ENCODE measurements around the gene USP7. TPM values are rescaled to one million over a fixed set of nuclear protein-coding genes. Genes with fewer than 3 reads are reported as not detected.

Gene USP7
- total RNA-seq, 1 experiment from 2014 or later = 125 TPM

DNA sequence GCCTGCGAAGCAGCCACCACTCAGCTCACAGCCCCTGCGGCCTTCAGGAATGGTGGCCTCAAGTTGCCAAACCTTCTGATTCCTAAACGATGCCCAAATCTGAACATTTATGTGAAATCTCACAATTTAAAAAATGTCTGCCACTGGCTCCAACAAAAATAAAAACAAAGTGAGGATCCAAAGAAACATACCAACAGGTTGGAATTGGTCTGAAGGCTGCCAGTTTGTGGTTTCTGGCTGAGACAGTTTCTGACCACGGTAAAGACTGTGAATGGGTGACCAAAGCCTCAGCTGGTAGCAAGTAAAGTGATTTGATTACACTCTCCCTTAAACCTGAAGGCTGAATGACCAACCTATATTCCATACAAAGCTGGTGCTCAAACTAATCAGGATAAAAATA lies 56.6 kb downstream of the USP7 start:
- H3K27me3 ChIP-seq (ENCODE audit: control insufficient read depth, insufficient read depth, low read length) = no peaks in the 10 kb centered on the region
- intact Hi-C loops (cut with micrococcal nuclease; ENCODE audit: unreplicated experiment) (no loop called here), in situ Hi-C loops (cut with HindIII; ENCODE audit: low pct_unique_long_range_greater_than_20kb, low sequenced_read_pairs) (no loop called here)
- DNase-seq (ENCODE audit: low read depth, low spot score) (no peak), ATAC-seq (no peak)
- no peak overlapping the region for H3K4me3 ChIP-seq (ENCODE audit: low read depth in 2 of 2, low read length in 2 of 2)
- no peak for TF ChIP-seq CTCF (IDR thresholded peaks at IDR 0.05)
- TF ChIP-seq SIN3A (IDR thresholded peaks at IDR 0.05; ENCODE audit: borderline replicate concordance, insufficient read depth, low read depth, low read length) = no peak
- POLR2A ChIA-PET = no interaction called here
- H3K27ac ChIP-seq (ENCODE audit: low read length) = no peak overlapping the region
- no peaks in the 10 kb centered on the region for H3K9me3 ChIP-seq (ENCODE audit: control insufficient read depth, insufficient read depth, low read depth, low read length)
- H3K36me3 ChIP-seq (ENCODE audit: control insufficient read depth, insufficient read depth, low read length) = peaks cover 30% of the 10 kb centered on the region
- no peaks in the 10 kb centered on the region for H3K4me1 ChIP-seq (ENCODE audit: control insufficient read depth, insufficient read depth, low read length)
- BruUV-seq (replicated peaks) = no TSS peak
- CTCF ChIA-PET = no interaction called here

GRCh38 chr16:8905795-8906591 lies 57.7 kb downstream of the USP7 start:
- Histone ChIP-seq H3K27ac (ENCODE audit: low read length) (no peak overlapping the region), H3K4me3 (ENCODE audit: low read depth in 2 of 2, low read length in 2 of 2) (no peak overlapping the region), H3K36me3 (ENCODE audit: control insufficient read depth, insufficient read depth, low read length) (peaks cover 39% of the 10 kb centered on the region), H3K9me3 (ENCODE audit: control insufficient read depth, insufficient read depth, low read depth, low read length) (no peaks in the 10 kb centered on the region), H3K27me3 (ENCODE audit: control insufficient read depth, insufficient read depth, low read length) (no peaks in the 10 kb centered on the region), H3K4me1 (ENCODE audit: control insufficient read depth, insufficient read depth, low read length) (no peaks in the 10 kb centered on the region)
- TF ChIP-seq TCF7L2 (IDR thresholded peaks at IDR 0.05; ENCODE audit: low read depth, low read length) (no peak), CTCF (IDR thresholded peaks at IDR 0.05) (peak; percentile 48)
- in situ Hi-C loops (cut with HindIII; ENCODE audit: low pct_unique_long_range_greater_than_20kb, low sequenced_read_pairs) (no loop called here), intact Hi-C loops (cut with micrococcal nuclease; ENCODE audit: unreplicated experiment) (loop anchor here (2.0 kb wide), 1 partner anchor 103 kb away; no protein-coding TSS in a partner anchor)
- no TSS peak for BruUV-seq (replicated peaks)
- DNase-seq (ENCODE audit: low read depth, low spot score) (no peak), ATAC-seq (peak; percentile 62; the same call in 1 of the 2 replicates)
- POLR2A ChIA-PET = no interaction called here
- CTCF ChIA-PET = interaction anchor here (0.6 to 1.2 kb wide), 2 partner anchors 103 to 1832 kb away, joined by 3 to 6 read pairs; no protein-coding TSS in a partner anchor

GRCh38 chr16:8905168-8905762 lies 58.4 kb downstream of the USP7 start:
- H3K4me1 ChIP-seq (ENCODE audit: control insufficient read depth, insufficient read depth, low read length) = no peaks in the 10 kb centered on the region
- H3K36me3 ChIP-seq (ENCODE audit: control insufficient read depth, insufficient read depth, low read length) = peaks cover 42% of the 10 kb centered on the region
- ATAC-seq = peak; percentile 89
- in situ Hi-C loops (cut with HindIII; ENCODE audit: low pct_unique_long_range_greater_than_20kb, low sequenced_read_pairs) (no loop called here), intact Hi-C loops (cut with micrococcal nuclease; ENCODE audit: unreplicated experiment) (loop anchor here (2.0 kb wide), 1 partner anchor 104 kb away; no protein-coding TSS in a partner anchor)
- ChIA-PET POLR2A (no interaction called here), CTCF (interaction anchor here (1.2 kb wide), 1 partner anchor 103 kb away, joined by 6 read pairs; no protein-coding TSS in a partner anchor)
- H3K27ac ChIP-seq (ENCODE audit: low read length) = no peak overlapping the region
- no peaks in the 10 kb centered on the region for H3K27me3 ChIP-seq (ENCODE audit: control insufficient read depth, insufficient read depth, low read length)
- TF ChIP-seq SIN3A (IDR thresholded peaks at IDR 0.05; ENCODE audit: borderline replicate concordance, insufficient read depth, low read depth, low read length) (no peak), POLR2AphosphoS5 (IDR thresholded peaks at IDR 0.05; ENCODE audit: low read depth, low read length) (no peak), CTCF (IDR thresholded peaks at IDR 0.05) (peak; percentile 70)
- H3K9me3 ChIP-seq (ENCODE audit: control insufficient read depth, insufficient read depth, low read depth, low read length) = no peaks in the 10 kb centered on the region
- no TSS peak for BruUV-seq (replicated peaks)
- H3K4me3 ChIP-seq (ENCODE audit: low read depth in 2 of 2, low read length in 2 of 2) = no peak overlapping the region
- peak; percentile 35 for DNase-seq (ENCODE audit: low read depth, low spot score)

All from Panc1 (cell line).